CD4-positive, CD25-positive, alpha-beta regulatory T cell (primary cell): ENCODE data around the gene POLDIP3. TPM values are rescaled to one million over a fixed set of nuclear protein-coding genes. Genes with fewer than 3 reads are reported as not detected.
"Not testable (repeated sequence)": the region's sequence is repeated elsewhere in the genome, so short reads cannot be mapped to it uniquely, and the experiment has no call there.

Source experiments
- ATAC-seq, 2 donors: fragments of 150-1000 bp; cut with Tn5 transposase; one replicate each; pipeline ENCODE4 v1.10.0; 2021; ENCODE audit warnings: low read depth in 2 of 2, moderate number of reproducible peaks in 2 of 2, moderate library complexity in 1 of 2
- DNase-seq, 3 donors: peaks; one replicate each; pipeline versions ENCODE4 v3.0.0 to v3.0.0-alpha.2; 2012 to 2022; ENCODE audit warnings: mixed read lengths in 1 of 3
- H3K27ac ChIP-seq: one replicate; pipeline ENCODE4 v1.7.0; 2013; ENCODE audit warnings: mild to moderate bottlenecking, low read length; ENCODE audit not compliant: insufficient read depth, poor library complexity, severe bottlenecking
- H3K27me3 ChIP-seq: one replicate; pipeline ENCODE4 v1.7.0; 2013; ENCODE audit warnings: low read length; ENCODE audit not compliant: control insufficient read depth, insufficient read depth
- H3K36me3 ChIP-seq: one replicate; pipeline ENCODE4 v1.7.0; 2013; ENCODE audit warnings: mild to moderate bottlenecking, low read length, moderate library complexity; ENCODE audit not compliant: control insufficient read depth, insufficient read depth
- H3K4me1 ChIP-seq: 2 replicates; pipeline ENCODE4 v1.7.0; 2013; ENCODE audit warnings: mild to moderate bottlenecking, low read length; ENCODE audit not compliant: insufficient read depth, control insufficient read depth, poor library complexity, severe bottlenecking
- H3K4me3 ChIP-seq: one replicate; pipeline ENCODE4 v1.7.0; 2013; ENCODE audit warnings: low read depth, mild to moderate bottlenecking, low read length, moderate library complexity
- H3K9me3 ChIP-seq, 2 experiments: 1 replicate in 1 of 2; 2 replicates in 1 of 2; pipeline ENCODE4 v1.7.0; 2013; ENCODE audit warnings: low read length in 2 of 2, mild to moderate bottlenecking in 1 of 2, moderate library complexity in 1 of 2; ENCODE audit not compliant: control insufficient read depth in 2 of 2
- H3K27ac Mint-ChIP-seq, 3 donors: one replicate each; pipeline ENCODE4 v1.8.0; 2020 to 2022; ENCODE audit warnings: mild to moderate bottlenecking in 3 of 3, mixed read lengths in 3 of 3, moderate library complexity in 2 of 3
- H3K27me3 Mint-ChIP-seq: one replicate; pipeline ENCODE4 v1.8.0; 2022; ENCODE audit warnings: mild to moderate bottlenecking, mixed read lengths
- H3K36me3 Mint-ChIP-seq: one replicate; pipeline ENCODE4 v1.8.0; 2020; ENCODE audit warnings: mixed read lengths
- H3K4me1 Mint-ChIP-seq, 4 donors: one replicate each; pipeline ENCODE4 v1.8.0; 2020 to 2022; ENCODE audit warnings: mixed read lengths in 4 of 4, mild to moderate bottlenecking in 1 of 4
- H3K4me3 Mint-ChIP-seq, 4 donors: one replicate each; pipeline ENCODE4 v1.8.0; 2020 to 2022; ENCODE audit warnings: mild to moderate bottlenecking in 4 of 4, mixed read lengths in 4 of 4, moderate library complexity in 3 of 4
- H3K9me3 Mint-ChIP-seq, 7 donors: one replicate each; pipeline ENCODE4 v1.8.0; 2020 to 2022; ENCODE audit warnings: mixed read lengths in 7 of 7, mild to moderate bottlenecking in 3 of 7, moderate library complexity in 2 of 7
- polyA plus RNA-seq, 4 donors: library from polyadenylated mRNA; unstranded; fragments of 300-500 nt; fragmentation: Illumina TruSeq; gene quantifications; one replicate each; pipeline ENCODE4 v1.2.3, GENCODE V29; 2021
- total RNA-seq: library from RNA; stranded (reverse); gene quantifications from one replicate; pipeline ENCODE4 v1.2.3, GENCODE V29; 2022

POLDIP3 gene
- total and polyA plus RNA-seq, 5 donors from 2014 or later, result 63.7 to 81.0 (median 73.0) TPM

DNA sequence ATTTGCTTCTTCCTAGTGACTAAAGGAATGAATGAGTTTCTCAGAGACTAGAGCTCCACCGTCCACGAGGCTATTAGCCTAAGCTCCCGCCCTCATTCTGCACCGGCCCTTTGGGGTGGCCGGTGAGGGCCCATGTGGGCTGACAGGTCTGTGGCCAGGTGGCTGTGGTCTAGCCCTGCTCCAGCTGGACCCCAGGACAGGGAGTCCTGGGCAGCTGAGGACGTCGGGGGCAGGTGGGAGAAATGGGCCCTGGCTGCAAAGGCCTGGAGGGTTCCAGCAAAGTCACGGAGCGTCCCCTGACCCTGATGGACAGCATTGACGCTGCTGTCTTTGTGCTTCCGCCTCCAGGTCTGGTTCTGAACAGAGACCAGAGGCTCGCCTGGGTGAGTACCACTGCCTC, 48.7 kb downstream of the POLDIP3 start:
- Mint-ChIP-seq H3K9me3 (no peaks in the 10 kb centered on the region), H3K4me3 (peak overlapping the region in 1 of 4 donors; percentile 22), H3K27ac (no peak overlapping the region), H3K27me3 (peaks cover 2% of the 10 kb centered on the region), H3K36me3 (peaks cover under 1% of the 10 kb centered on the region), H3K4me1 (peaks cover 0 to 1% (median 0%) of the 10 kb centered on the region in 4 donors)
- no peak overlapping the region for H3K27ac ChIP-seq
- H3K27me3 ChIP-seq, result no peaks in the 10 kb centered on the region
- ATAC-seq, result no peak
- H3K9me3 ChIP-seq, result no peaks in the 10 kb centered on the region
- no peak overlapping the region for H3K4me3 ChIP-seq
- no peaks in the 10 kb centered on the region for H3K4me1 ChIP-seq
- no peaks in the 10 kb centered on the region for H3K36me3 ChIP-seq
- DNase-seq, result no peak

DNA sequence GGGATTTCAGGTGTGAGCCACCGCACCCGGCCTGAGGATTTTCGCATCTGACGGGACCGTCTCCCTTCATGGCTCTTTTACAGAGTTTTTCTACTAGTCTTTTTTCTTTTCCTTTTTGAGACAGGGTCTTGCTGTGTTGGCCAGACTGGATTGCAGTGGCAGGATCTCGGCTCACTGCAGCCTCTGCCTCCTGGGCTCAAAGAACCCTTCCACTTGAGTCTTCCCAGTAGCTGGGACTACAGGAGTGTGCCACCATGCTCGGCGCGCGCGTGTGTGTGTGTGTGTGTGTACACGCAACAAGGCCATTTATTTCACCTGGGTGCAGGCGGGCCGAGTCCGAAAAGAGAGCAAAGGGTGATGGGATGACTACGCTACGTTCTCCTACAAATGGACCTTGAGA, 50.0 kb downstream of the POLDIP3 start:
- H3K4me3 Mint-ChIP-seq, result no peak overlapping the region
- Histone ChIP-seq H3K36me3 (no peaks in the 10 kb centered on the region), H3K9me3 (no peaks in the 10 kb centered on the region), H3K27ac (no peak overlapping the region), H3K4me1 (no peaks in the 10 kb centered on the region), H3K27me3 (no peaks in the 10 kb centered on the region), H3K4me3 (no peak overlapping the region)
- H3K9me3 Mint-ChIP-seq, result no peaks in the 10 kb centered on the region
- ATAC-seq, result no peak
- peaks cover 4% of the 10 kb centered on the region for H3K27me3 Mint-ChIP-seq
- H3K27ac Mint-ChIP-seq, result no peak overlapping the region
- peaks cover 0 to 5% (median 1%) of the 10 kb centered on the region in 4 donors for H3K4me1 Mint-ChIP-seq
- peaks cover 3% of the 10 kb centered on the region for H3K36me3 Mint-ChIP-seq
- DNase-seq, result no peak

DNA sequence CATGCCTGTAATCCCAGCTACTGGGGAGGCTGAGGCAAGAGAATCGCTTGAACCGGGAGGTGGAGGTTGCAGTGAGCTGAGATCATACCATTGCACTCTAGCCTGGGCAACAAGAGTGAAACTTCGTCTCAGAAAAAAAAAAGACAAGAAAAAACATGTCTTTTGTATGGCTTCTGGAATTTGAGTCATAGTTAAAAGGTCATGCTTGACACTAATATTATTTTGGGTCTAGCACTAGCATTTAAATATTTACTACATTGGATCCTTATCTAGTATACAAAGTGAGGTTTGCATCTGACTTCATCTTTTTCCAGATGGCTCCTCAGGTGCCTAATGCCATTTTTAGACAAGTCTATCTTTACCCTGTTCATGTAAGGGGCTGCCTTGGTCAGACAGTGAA, 50.7 kb downstream of the POLDIP3 start:
- H3K9me3 Mint-ChIP-seq, H3K36me3 ChIP-seq, H3K27ac Mint-ChIP-seq, DNase-seq, H3K4me1 Mint-ChIP-seq, H3K4me3 ChIP-seq, H3K9me3 ChIP-seq, H3K27me3 Mint-ChIP-seq, H3K27me3 ChIP-seq, H3K4me3 Mint-ChIP-seq, H3K4me1 ChIP-seq, H3K36me3 Mint-ChIP-seq, H3K27ac ChIP-seq, ATAC-seq: not testable (repeated sequence)

DNA sequence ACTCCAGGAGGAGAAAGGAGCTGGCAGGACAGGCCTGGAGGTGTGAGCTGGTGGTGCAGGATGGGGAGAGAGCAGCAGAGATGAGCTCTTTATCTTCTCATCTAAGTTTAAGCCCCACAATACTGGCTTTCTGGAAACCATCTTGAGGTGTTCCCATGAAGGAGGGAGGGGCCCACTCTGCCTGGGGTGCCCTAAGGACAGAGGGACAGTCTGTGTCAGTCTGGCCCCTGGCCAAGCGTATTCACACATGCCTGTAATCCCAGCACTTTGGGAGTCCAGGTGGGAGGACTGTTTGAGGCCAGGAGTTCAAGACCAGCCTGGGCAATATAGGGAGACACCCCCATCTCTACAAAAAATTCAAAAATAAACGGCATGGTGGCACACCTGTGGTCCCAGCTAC, 52.0 kb downstream of the POLDIP3 start:
- Histone ChIP-seq H3K27me3 (no peaks in the 10 kb centered on the region), H3K9me3 (no peaks in the 10 kb centered on the region), H3K36me3 (no peaks in the 10 kb centered on the region), H3K27ac (no peak overlapping the region), H3K4me3 (no peak overlapping the region), H3K4me1 (no peaks in the 10 kb centered on the region)
- DNase-seq (no peak), ATAC-seq (no peak)
- Mint-ChIP-seq H3K27me3 (peaks cover 4% of the 10 kb centered on the region), H3K36me3 (peaks cover 3% of the 10 kb centered on the region), H3K27ac (peak overlapping the region in 1 of 3 donors; percentile 71), H3K4me3 (no peak overlapping the region), H3K9me3 (no peaks in the 10 kb centered on the region), H3K4me1 (peaks cover 0 to 5% (median 1%) of the 10 kb centered on the region in 4 donors)

DNA sequence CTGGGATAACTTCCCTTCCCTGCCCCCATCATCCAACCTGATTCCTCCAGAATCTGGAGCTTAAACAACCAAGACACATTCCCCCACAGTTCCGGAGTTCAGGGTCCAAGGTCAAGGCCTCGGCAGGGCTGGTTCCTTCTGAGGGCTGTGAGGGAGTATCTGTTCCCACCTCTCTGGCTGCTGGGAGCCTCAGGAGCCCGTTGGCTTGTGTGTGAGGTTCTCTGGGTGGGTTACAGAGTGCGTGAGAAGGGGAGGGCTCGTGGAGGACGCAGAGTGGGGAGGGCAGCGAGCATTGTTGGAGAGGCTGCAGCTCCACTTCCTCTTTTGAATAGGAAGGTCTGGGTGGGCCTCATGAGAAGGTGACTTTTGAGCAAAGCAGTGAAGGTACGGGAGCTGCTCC, 52.4 kb downstream of the POLDIP3 start:
- peaks cover 3% of the 10 kb centered on the region for H3K36me3 Mint-ChIP-seq
- H3K9me3 ChIP-seq, result no peaks in the 10 kb centered on the region
- no peak overlapping the region for H3K27ac ChIP-seq
- H3K4me1 Mint-ChIP-seq, result peaks cover 0 to 5% (median 1%) of the 10 kb centered on the region in 4 donors
- H3K27me3 ChIP-seq, result no peaks in the 10 kb centered on the region
- H3K9me3 Mint-ChIP-seq, result no peaks in the 10 kb centered on the region
- H3K27me3 Mint-ChIP-seq, result peaks cover 4% of the 10 kb centered on the region
- H3K4me3 ChIP-seq, result no peak overlapping the region
- no peak for ATAC-seq
- H3K4me3 Mint-ChIP-seq, result no peak overlapping the region
- no peak for DNase-seq
- H3K27ac Mint-ChIP-seq, result peak overlapping the region in 1 of 3 donors; percentile 71
- no peaks in the 10 kb centered on the region for H3K36me3 ChIP-seq
- no peaks in the 10 kb centered on the region for H3K4me1 ChIP-seq

DNA sequence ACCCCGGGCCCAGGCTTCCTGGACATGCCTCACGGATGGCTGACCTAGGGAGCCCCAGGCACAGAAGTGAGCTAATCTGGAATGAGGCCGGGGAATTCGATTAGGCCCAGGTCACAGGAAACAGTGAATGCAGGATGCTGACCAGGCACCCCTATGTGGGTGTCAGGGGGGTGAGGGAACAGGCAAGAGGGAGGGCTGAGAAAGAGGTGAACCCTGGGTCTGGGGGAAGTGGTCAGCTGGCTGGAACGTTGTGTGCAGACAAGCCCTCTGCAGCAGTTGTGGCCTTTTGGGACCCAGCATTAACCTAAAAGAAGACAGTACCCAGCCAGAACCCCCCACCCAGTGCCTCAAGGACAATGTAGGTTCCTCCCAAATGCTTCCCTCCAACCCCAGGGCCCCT, 52.8 kb downstream of the POLDIP3 start:
- no peaks in the 10 kb centered on the region for H3K9me3 ChIP-seq
- no peak overlapping the region for H3K27ac ChIP-seq
- no peak for DNase-seq
- H3K36me3 ChIP-seq, result no peaks in the 10 kb centered on the region
- H3K27ac Mint-ChIP-seq, result no peak overlapping the region
- peaks cover 0 to 5% (median 1%) of the 10 kb centered on the region in 4 donors for H3K4me1 Mint-ChIP-seq
- peaks cover 4% of the 10 kb centered on the region for H3K27me3 Mint-ChIP-seq
- no peak overlapping the region for H3K4me3 ChIP-seq
- peaks cover 3% of the 10 kb centered on the region for H3K36me3 Mint-ChIP-seq
- no peak overlapping the region for H3K4me3 Mint-ChIP-seq
- H3K4me1 ChIP-seq, result no peaks in the 10 kb centered on the region
- no peaks in the 10 kb centered on the region for H3K27me3 ChIP-seq
- no peaks in the 10 kb centered on the region for H3K9me3 Mint-ChIP-seq
- no peak for ATAC-seq

DNA sequence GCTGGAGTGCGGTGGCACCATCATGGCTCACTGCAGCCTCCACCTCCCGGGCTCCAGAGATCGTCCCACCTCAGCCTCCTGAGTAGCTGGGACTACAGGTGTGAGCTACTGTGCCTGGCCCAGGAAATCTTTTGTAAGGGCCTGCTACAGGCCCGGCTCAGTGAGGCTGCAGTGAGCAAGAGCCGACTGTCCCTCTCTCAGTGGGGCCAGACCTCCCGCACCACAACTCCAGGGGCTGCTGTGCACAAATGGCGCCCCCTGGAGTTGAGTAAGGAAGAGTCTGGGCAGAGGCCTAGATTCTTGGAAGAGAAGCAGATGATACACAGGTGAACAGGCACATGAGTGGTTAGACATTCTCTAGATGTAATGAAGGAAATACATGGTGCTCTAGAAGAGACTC, 53.9 kb downstream of the POLDIP3 start:
- Histone ChIP-seq H3K27ac (no peak overlapping the region), H3K36me3 (no peaks in the 10 kb centered on the region), H3K4me1 (no peaks in the 10 kb centered on the region), H3K4me3 (no peak overlapping the region), H3K9me3 (no peaks in the 10 kb centered on the region), H3K27me3 (no peaks in the 10 kb centered on the region)
- ATAC-seq (no peak), DNase-seq (peak in 1 of 3 donors; percentile 25)
- H3K4me1 Mint-ChIP-seq, result peaks cover 0 to 5% (median 1%) of the 10 kb centered on the region in 4 donors
- peaks cover 3% of the 10 kb centered on the region for H3K36me3 Mint-ChIP-seq
- peak overlapping the region in 1 of 4 donors; percentile 54 for H3K4me3 Mint-ChIP-seq
- H3K27ac Mint-ChIP-seq, result peak overlapping the region in 1 of 3 donors; percentile 81
- H3K27me3 Mint-ChIP-seq, result peaks cover 4% of the 10 kb centered on the region
- H3K9me3 Mint-ChIP-seq, result no peaks in the 10 kb centered on the region

DNA sequence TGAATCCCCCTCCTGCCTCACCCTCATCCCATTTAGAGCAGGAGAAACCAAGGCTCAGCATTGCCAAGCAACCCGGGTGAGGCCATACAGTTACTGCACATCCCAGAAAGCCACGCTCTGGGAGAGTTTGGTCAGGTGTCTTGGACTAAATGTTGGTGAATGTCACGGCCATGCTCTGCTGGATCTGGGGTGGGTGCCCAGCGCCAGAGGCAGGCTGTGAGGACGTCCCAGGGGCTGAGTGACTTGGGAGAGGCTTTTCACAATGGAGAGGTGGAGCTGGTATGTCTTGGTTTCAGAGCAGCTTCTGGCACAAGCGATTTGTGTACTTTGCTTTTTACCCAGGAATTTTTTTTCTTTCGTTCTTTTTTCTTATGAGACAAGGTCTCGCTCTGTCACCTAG, 54.3 kb downstream of the POLDIP3 start:
- H3K4me1 Mint-ChIP-seq, result peaks cover 0 to 5% (median 1%) of the 10 kb centered on the region in 4 donors
- Histone ChIP-seq H3K9me3 (no peaks in the 10 kb centered on the region), H3K4me1 (no peaks in the 10 kb centered on the region), H3K36me3 (no peaks in the 10 kb centered on the region), H3K4me3 (no peak overlapping the region), H3K27ac (no peak overlapping the region), H3K27me3 (no peaks in the 10 kb centered on the region)
- no peak for ATAC-seq
- DNase-seq, result no peak
- peaks cover 3% of the 10 kb centered on the region for H3K36me3 Mint-ChIP-seq
- no peaks in the 10 kb centered on the region for H3K9me3 Mint-ChIP-seq
- H3K27ac Mint-ChIP-seq, result no peak overlapping the region
- peaks cover 4% of the 10 kb centered on the region for H3K27me3 Mint-ChIP-seq
- no peak overlapping the region for H3K4me3 Mint-ChIP-seq
